Epithelial cell of esophagus (primary cell): Measurements from ENCODE around the gene FOLR2.

ENCODE experiments used
- DNase-seq: peaks from one replicate; pipeline ENCODE4 v3.0.0; 2010; ENCODE audit warnings: low read depth
- H3K4me3 ChIP-seq: 2 replicates; pipeline ENCODE4 v1.5.1; 2011; ENCODE audit warnings: mild to moderate bottlenecking, low read length, control low read depth
- CTCF ChIP-seq: IDR thresholded peaks from 2 replicates; pipeline ENCODE4 v1.5.1; 2011; ENCODE audit warnings: low read depth, mild to moderate bottlenecking, low read length, control low read depth, inconsistent platforms; ENCODE audit not compliant: insufficient read depth; ENCODE audit errors: missing control alignments

Gene FOLR2

GRCh38 chr11:72232260-72233055 is 15.9 kb downstream of the FOLR2 start:
- TF ChIP-seq CTCF, result no peak
- DNase-seq, result no peak
- H3K4me3 ChIP-seq, result no peak overlapping the region

- no peak overlapping the region for H3K4me3 ChIP-seq
- DNase-seq, result no peak
- no peak for TF ChIP-seq CTCF
Observed at GRCh38 chr11:72233056-72233772, 16.6 kb downstream of the FOLR2 start.

- no peak for TF ChIP-seq CTCF
- no peak for DNase-seq
- no peak overlapping the region for H3K4me3 ChIP-seq
Observed at GRCh38 chr11:72233773-72234513, 17.3 kb downstream of the FOLR2 start.

- no peak for TF ChIP-seq CTCF
- no peak overlapping the region for H3K4me3 ChIP-seq
- no peak for DNase-seq
Observed at GRCh38 chr11:72234514-72234830, 17.9 kb downstream of the FOLR2 start.

GRCh38 chr11:72234920-72235319 is 18.3 kb downstream of the FOLR2 start:
- no peak overlapping the region for H3K4me3 ChIP-seq
- TF ChIP-seq CTCF, result no peak
- no peak for DNase-seq

- no peak for DNase-seq
- H3K4me3 ChIP-seq, result no peak overlapping the region
- no peak for TF ChIP-seq CTCF
Observed at GRCh38 chr11:72235351-72236057, 18.9 kb downstream of the FOLR2 start.
